K562 (cell line): ENCODE results near the gene TNIP1. TPM values are rescaled to one million over a fixed set of nuclear protein-coding genes. Genes with fewer than 3 reads are reported as not detected.

Source experiments
- ATAC-seq: fragments of 200-7000 bp; cut with Tn5 transposase; 3 replicates; pipeline ENCODE4 v1.9.1; 2020; ENCODE audit warnings: moderate library complexity
- BruUV-seq: library from RNA; stranded (reverse); fragments of 400-500 nt; replicated peaks from 2 replicates; lab custom pipeline; 2021; lab: Mats Ljungman, UMichigan
- CTCF ChIA-PET: fragments of 300-600 bp; formaldehyde crosslinking; extraction: SDS; loops from one replicate; lab custom pipeline; 2021; ENCODE audit warnings: low intra/inter-chr PET ratio; lab: Yijun Ruan, JAX
- POLR2A ChIA-PET: fragments of 300-600, 350-650 bp; sonication (Branson Sonifier 250); formaldehyde crosslinking; extraction: SDS; loops from one replicate; lab custom pipeline; 2021; ENCODE audit warnings: antibody characterized with exemption, inconsistent platforms; lab: Yijun Ruan, JAX
- DNase-seq, 4 experiments: peaks; one replicate each; pipeline versions ENCODE4 v3.0.0 to v3.0.0-alpha.2; 2011 to 2018; ENCODE audit warnings: low spot score in 3 of 4, mixed read lengths in 3 of 4; ENCODE audit errors: extremely low read depth in 1 of 4
- FAIRE-seq: peaks from 2 replicates; lab custom pipeline; 2011; peaks lifted over from hg19 to GRCh38; lab: Jason Lieb, UNC
- H2AFZ ChIP-seq: 2 replicates; pipeline ENCODE4 v1.6.0; 2011; ENCODE audit warnings: low read depth, low read length, control low read depth, inconsistent platforms
- H3K27ac ChIP-seq: fragments of 200-600 bp; 3 replicates; pipeline ENCODE4 v1.8.0; 2011; ENCODE audit warnings: low read depth, mild to moderate bottlenecking, control low read depth, inconsistent platforms, low read length, moderate library complexity, mixed read lengths; ENCODE audit errors: extremely low read depth
- H3K27me3 ChIP-seq, 2 experiments: fragments of 300-600 bp in 1 of 2; 2 replicates in 1 of 2; 3 replicates in 1 of 2; pipeline versions ENCODE4 v1.6.0 to v1.8.0; 2011; ENCODE audit warnings: inconsistent platforms in 2 of 2, low read length in 2 of 2, mild to moderate bottlenecking in 1 of 2, mixed read lengths in 1 of 2, moderate library complexity in 1 of 2; ENCODE audit not compliant: control insufficient read depth in 2 of 2, insufficient read depth in 2 of 2
- H3K36me3 ChIP-seq: fragments of 300-600 bp; 3 replicates; pipeline ENCODE4 v1.8.0; 2011; ENCODE audit warnings: mild to moderate bottlenecking, low read length, inconsistent platforms; ENCODE audit not compliant: control insufficient read depth, insufficient read depth
- H3K4me1 ChIP-seq, 2 experiments: fragments of 200-600 bp in 1 of 2; replicated peaks in 1 of 2; 2 replicates in 1 of 2; 3 replicates in 1 of 2; pipeline versions ENCODE4 v1.5.1 to v1.8.0; 2011; ENCODE audit warnings: inconsistent platforms in 2 of 2, low read length in 2 of 2, mild to moderate bottlenecking in 1 of 2, mixed read lengths in 1 of 2, moderate library complexity in 1 of 2; ENCODE audit not compliant: control insufficient read depth in 2 of 2, insufficient read depth in 2 of 2
- H3K4me2 ChIP-seq: 2 replicates; pipeline ENCODE4 v1.6.1; 2011; ENCODE audit warnings: low read length, control low read depth, inconsistent platforms, mixed read lengths; ENCODE audit not compliant: insufficient read depth
- H3K4me3 ChIP-seq: fragments of 200-600 bp; sonication (generic), shearing (Covaris generic); 2 replicates; pipeline ENCODE4 v1.5.1; 2016; ENCODE audit warnings: control low read depth, inconsistent platforms
- H3K79me2 ChIP-seq: fragments of 200-600 bp; 3 replicates; pipeline ENCODE4 v1.8.0; 2011; ENCODE audit warnings: low read length, inconsistent platforms; ENCODE audit not compliant: control insufficient read depth, insufficient read depth
- H3K9ac ChIP-seq, 2 experiments: 2 replicates each; pipeline versions ENCODE4 v1.6.0 to v1.6.1; 2011; ENCODE audit warnings: low read depth in 2 of 2, low read length in 2 of 2, control low read depth in 1 of 2, inconsistent platforms in 1 of 2, mild to moderate bottlenecking in 1 of 2, mixed read lengths in 1 of 2; ENCODE audit not compliant: insufficient read depth in 1 of 2
- H3K9me1 ChIP-seq: one replicate; pipeline ENCODE4 v1.6.0; 2011; ENCODE audit warnings: inconsistent platforms, mild to moderate bottlenecking, low read length, moderate library complexity; ENCODE audit not compliant: control insufficient read depth, insufficient read depth
- H3K9me3 ChIP-seq: replicated peaks from 2 replicates; pipeline ENCODE4 v1.5.1; 2011; ENCODE audit warnings: low read depth, low read length, inconsistent platforms; ENCODE audit not compliant: control insufficient read depth, insufficient read depth
- H4K20me1 ChIP-seq: replicated peaks from 2 replicates; pipeline ENCODE4 v1.6.1; 2011; ENCODE audit warnings: low read length, inconsistent platforms, mixed read lengths; ENCODE audit not compliant: control insufficient read depth, insufficient read depth
- CEBPB ChIP-seq: fragments of 450-650 bp; IDR thresholded peaks from 2 replicates; pipeline ENCODE4 v1.6.1; 2016; ENCODE audit warnings: missing genetic modification characterization, missing compliant biosample characterization
- EWSR1 ChIP-seq: fragments of 450-650 bp; IDR thresholded peaks from 2 replicates; pipeline ENCODE4 v1.6.1; 2018; ENCODE audit warnings: borderline replicate concordance, mild to moderate bottlenecking, low read depth, moderate library complexity; ENCODE audit not compliant: partially characterized antibody
- FOS ChIP-seq: IDR thresholded peaks from 3 replicates; pipeline ENCODE4 v1.6.1; 2011; ENCODE audit not compliant: insufficient read length; ENCODE audit errors: extremely low read depth
- MED1 ChIP-seq: sonication (generic); formaldehyde crosslinking; IDR thresholded peaks from 2 replicates; pipeline ENCODE4 v1.8.1; 2023; ENCODE audit warnings: missing genetic modification reagents, borderline replicate concordance
- NRF1 ChIP-seq, 2 experiments: fragments of 450-650 bp; IDR thresholded peaks in 1 of 2; conservative IDR thresholded peaks in 1 of 2; 2 replicates each; pipeline ENCODE4 v1.6.1; 2014; ENCODE audit warnings: mild to moderate bottlenecking in 2 of 2
- RBBP5 ChIP-seq: fragments of 200-600 bp; sonication (generic); IDR thresholded peaks from 2 replicates; pipeline ENCODE4 v1.6.1; 2012; ENCODE audit warnings: borderline replicate concordance, mild to moderate bottlenecking, low read length, control low read depth, inconsistent platforms; ENCODE audit not compliant: insufficient read depth, poor library complexity, severe bottlenecking
- ZNF239 ChIP-seq: fragments of 250-450 bp; sonication (Bioruptor Pico); IDR thresholded peaks from 2 replicates; pipeline ENCODE4 v1.4.0; 2020; ENCODE audit warnings: mild to moderate bottlenecking
- ZNF3 ChIP-seq: fragments of 250-450 bp; sonication (Bioruptor Pico); IDR thresholded peaks from 2 replicates; pipeline ENCODE4 v1.5.0; 2021; ENCODE audit warnings: mild to moderate bottlenecking, moderate library complexity
- ZNF830 ChIP-seq: fragments of 250-450 bp; sonication (Bioruptor Pico); IDR thresholded peaks from 2 replicates; pipeline ENCODE4 v1.5.0; 2021; ENCODE audit warnings: mild to moderate bottlenecking
- WGBS: fragments of 100-300 bp; shearing (Covaris generic); methylation state at CpG from one replicate; pipeline ENCODE4 v1.1.6; 2016; ENCODE audit warnings: low coverage, mixed read lengths; ENCODE audit not compliant: insufficient coverage; ENCODE audit errors: missing lambda C conversion rate; 5-methylcytosine and 5-hydroxymethylcytosine counted together
- in situ Hi-C: fragments of 300-500 bp; cut with MboI; formaldehyde crosslinking; loops from 4 replicates; pipeline ENCODE4 v1.15.0; 2018; ENCODE audit warnings: inconsistent platforms, mixed read lengths
- intact Hi-C: fragments of 100-400 bp; cut with micrococcal nuclease; formaldehyde crosslinking; loops from 2 replicates; pipeline ENCODE4 v1.14.2; 2022
- polyA plus RNA-seq, 8 experiments: library from polyadenylated mRNA; depleted of rRNA in 4 of 8; stranded (reverse) in 5 of 8; unstranded in 3 of 8; fragments of >200 nt; fragmentation: Nextera tagmentation in 2 of 8; fragmentation: Illumina TruSeq in 1 of 8; extraction: Ambion mirVana in 2 of 8; extraction: Trizol in 1 of 8; gene quantifications; 2 replicates each; pipeline versions ENCODE4 v1.2.1 to v1.2.3, GENCODE V29; 2011 to 2014; ENCODE audit warnings: inconsistent platforms in 1 of 8, missing spikeins in 1 of 8
- total RNA-seq, 7 experiments: library from RNA; depleted of rRNA in 6 of 7; stranded (reverse); fragments of >200 nt in 6 of 7; fragmentation: Illumina TruSeq in 2 of 7; extraction: Trizol in 2 of 7; gene quantifications; 2 replicates each; pipeline versions ENCODE4 v1.2.1 to v1.2.3, GENCODE V29; 2011 to 2021; ENCODE audit warnings: low replicate concordance in 1 of 7
- TF ChIP-seq, protein P1 (sequence below): sonication (generic); formaldehyde crosslinking; IDR thresholded peaks from 2 replicates; pipeline ENCODE4 v1.8.0; 2022; ENCODE audit warnings: mild to moderate bottlenecking, missing genetic modification reagents, borderline replicate concordance
- TF ChIP-seq, protein P2 (sequence below): fragments of 250-450 bp; sonication (Bioruptor Pico); IDR thresholded peaks from 2 replicates; pipeline ENCODE4 v1.5.0; 2021; ENCODE audit warnings: mild to moderate bottlenecking, borderline replicate concordance

TNIP1 gene
- total and polyA plus RNA-seq, 9 of the 15 experiments (the other 6 are each of a cell fraction or from before 2014, with no cell fraction given), result 0.46 to 41.0 (median 24.6) TPM

DNA sequence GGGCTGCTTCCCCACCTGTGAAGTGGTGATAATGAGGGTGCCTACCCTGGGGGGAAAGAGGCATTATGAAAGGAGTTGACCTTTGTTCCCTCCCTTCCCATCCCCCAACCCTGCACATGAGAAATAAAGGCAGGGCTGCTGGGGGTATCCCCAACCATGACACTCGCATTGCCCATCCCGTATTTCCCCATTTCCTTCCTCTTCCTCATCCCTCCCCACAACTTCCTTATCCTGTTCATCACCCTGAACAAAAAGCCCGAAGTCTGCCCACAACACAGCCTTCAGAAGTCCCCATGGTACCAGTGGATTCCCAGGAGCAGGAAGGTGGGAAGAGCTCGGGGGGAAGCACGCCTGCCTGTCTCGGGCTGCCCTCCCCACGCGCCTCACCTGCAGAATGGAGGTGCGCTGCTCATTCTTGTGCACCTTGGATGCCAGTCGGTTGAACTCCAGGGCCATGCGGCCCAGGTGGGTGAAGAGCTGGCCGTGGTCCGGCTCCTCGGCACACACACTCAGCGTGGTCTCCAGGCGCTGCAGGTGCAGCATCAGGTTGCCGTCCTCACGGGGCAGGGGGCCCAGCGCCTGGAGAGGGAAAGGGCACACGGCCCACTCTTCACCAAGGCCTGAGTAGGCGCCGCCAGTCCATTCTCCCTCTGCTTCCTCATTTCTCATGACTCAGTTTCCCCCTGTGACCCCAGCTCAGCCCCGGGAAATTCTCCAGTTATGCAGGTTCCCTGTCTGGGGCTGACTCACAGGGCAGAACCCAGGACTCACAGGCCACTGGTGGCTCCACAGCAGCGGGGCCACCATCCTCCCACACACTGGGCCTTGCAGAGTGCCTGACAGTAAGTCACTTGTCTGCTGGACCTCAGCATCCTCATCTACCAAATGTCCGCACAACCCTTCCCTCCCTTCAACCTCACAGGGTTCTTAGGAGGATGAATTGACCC lies 24.2 kb downstream of the TNIP1 start:
- no peak overlapping the region for H2AFZ ChIP-seq
- no peak overlapping the region for H3K4me2 ChIP-seq
- H3K9me1 ChIP-seq, result peaks cover 4% of the 10 kb centered on the region
- ChIA-PET POLR2A (interaction anchor here (0.5 to 1.4 kb wide), 4 partner anchors 10 to 298 kb away, joined by 3 to 4 read pairs (median 4); no protein-coding TSS in a partner anchor), CTCF (no interaction called here)
- H3K4me1 ChIP-seq, result peaks cover 0 to 4% of the 10 kb centered on the region in 2 experiments; a peak in 1 of 5 replicates
- TF ChIP-seq ZNF239 (CRISPR knock-in tag), result no peak
- TF ChIP-seq NRF1 (conservative IDR thresholded peaks at IDR 0.05 in 1 of 2, IDR thresholded peaks at IDR 0.05 in 1 of 2), result no peak
- TF ChIP-seq FOS, result no peak
- TF ChIP-seq, protein P1, sequence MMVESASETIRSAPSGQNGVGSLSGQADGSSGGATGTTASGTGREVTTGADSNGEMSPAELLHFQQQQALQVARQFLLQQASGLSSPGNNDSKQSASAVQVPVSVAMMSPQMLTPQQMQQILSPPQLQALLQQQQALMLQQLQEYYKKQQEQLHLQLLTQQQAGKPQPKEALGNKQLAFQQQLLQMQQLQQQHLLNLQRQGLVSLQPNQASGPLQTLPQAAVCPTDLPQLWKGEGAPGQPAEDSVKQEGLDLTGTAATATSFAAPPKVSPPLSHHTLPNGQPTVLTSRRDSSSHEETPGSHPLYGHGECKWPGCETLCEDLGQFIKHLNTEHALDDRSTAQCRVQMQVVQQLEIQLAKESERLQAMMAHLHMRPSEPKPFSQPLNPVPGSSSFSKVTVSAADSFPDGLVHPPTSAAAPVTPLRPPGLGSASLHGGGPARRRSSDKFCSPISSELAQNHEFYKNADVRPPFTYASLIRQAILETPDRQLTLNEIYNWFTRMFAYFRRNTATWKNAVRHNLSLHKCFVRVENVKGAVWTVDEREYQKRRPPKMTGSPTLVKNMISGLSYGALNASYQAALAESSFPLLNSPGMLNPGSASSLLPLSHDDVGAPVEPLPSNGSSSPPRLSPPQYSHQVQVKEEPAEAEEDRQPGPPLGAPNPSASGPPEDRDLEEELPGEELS (CRISPR knock-in tag), result no peak
- no peak for TF ChIP-seq MED1 (CRISPR knock-in tag)
- no peak for TF ChIP-seq ZNF3 (CRISPR knock-in tag)
- TF ChIP-seq, protein P2, sequence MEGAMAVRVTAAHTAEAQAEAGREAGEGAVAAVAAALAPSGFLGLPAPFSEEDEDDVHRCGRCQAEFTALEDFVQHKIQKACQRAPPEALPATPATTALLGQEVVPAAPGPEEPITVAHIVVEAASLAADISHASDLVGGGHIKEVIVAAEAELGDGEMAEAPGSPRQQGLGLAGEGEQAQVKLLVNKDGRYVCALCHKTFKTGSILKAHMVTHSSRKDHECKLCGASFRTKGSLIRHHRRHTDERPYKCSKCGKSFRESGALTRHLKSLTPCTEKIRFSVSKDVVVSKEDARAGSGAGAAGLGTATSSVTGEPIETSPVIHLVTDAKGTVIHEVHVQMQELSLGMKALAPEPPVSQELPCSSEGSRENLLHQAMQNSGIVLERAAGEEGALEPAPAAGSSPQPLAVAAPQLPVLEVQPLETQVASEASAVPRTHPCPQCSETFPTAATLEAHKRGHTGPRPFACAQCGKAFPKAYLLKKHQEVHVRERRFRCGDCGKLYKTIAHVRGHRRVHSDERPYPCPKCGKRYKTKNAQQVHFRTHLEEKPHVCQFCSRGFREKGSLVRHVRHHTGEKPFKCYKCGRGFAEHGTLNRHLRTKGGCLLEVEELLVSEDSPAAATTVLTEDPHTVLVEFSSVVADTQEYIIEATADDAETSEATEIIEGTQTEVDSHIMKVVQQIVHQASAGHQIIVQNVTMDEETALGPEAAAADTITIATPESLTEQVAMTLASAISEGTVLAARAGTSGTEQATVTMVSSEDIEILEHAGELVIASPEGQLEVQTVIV, result no peak
- TF ChIP-seq ZNF830, result no peak
- TF ChIP-seq CEBPB (tag), result no peak
- TF ChIP-seq EWSR1, result no peak
- no peak for TF ChIP-seq RBBP5
- ATAC-seq (no peak), FAIRE-seq (no peak), DNase-seq (no peak)
- H3K36me3 ChIP-seq, result peaks cover 46% of the 10 kb centered on the region; the same call in 2 of the 3 replicates
- H3K27me3 ChIP-seq, result no peaks in the 10 kb centered on the region
- H3K9ac ChIP-seq, result no peak overlapping the region
- in situ Hi-C loops, result no loop called here
- no peak overlapping the region for H3K4me3 ChIP-seq
- BruUV-seq, result no TSS peak
- WGBS, result 89% methylated on average over 11 of the region's 25 CpGs
- no peaks in the 10 kb centered on the region for H4K20me1 ChIP-seq
- intact Hi-C loops, result no loop called here
- no peaks in the 10 kb centered on the region for H3K9me3 ChIP-seq
- no peaks in the 10 kb centered on the region for H3K79me2 ChIP-seq
- H3K27ac ChIP-seq, result no peak overlapping the region
